Parathyroid adenoma (tissue), 2 donors: ENCODE data around the gene ITGB3.

Experiments used
- H2AFZ ChIP-seq: fragments of 300-600 bp; sonication (generic); one replicate; pipeline ENCODE4 v1.7.0; 2017; ENCODE audit warnings: antibody characterized with exemption, mild to moderate bottlenecking
- H3K27ac ChIP-seq: fragments of 300-600 bp; sonication (generic); one replicate; pipeline ENCODE4 v1.7.0; 2017
- H3K27me3 ChIP-seq: fragments of 300-600 bp; sonication (generic); one replicate; pipeline ENCODE4 v1.7.0; 2017; ENCODE audit warnings: low read length; ENCODE audit not compliant: control insufficient read depth, insufficient read depth
- H3K36me3 ChIP-seq: fragments of 300-600 bp; sonication (generic); one replicate; pipeline ENCODE4 v1.7.0; 2017; ENCODE audit warnings: low read length; ENCODE audit not compliant: control insufficient read depth, insufficient read depth
- H3K4me1 ChIP-seq: fragments of 300-600 bp; sonication (generic); one replicate; pipeline ENCODE4 v1.7.0; 2017; ENCODE audit warnings: control low read depth
- H3K4me2 ChIP-seq: fragments of 300-600 bp; sonication (generic); one replicate; pipeline ENCODE4 v1.7.0; 2017; ENCODE audit warnings: low read length
- H3K4me3 ChIP-seq: fragments of 300-600 bp; sonication (generic); one replicate; pipeline ENCODE4 v1.7.0; 2017; ENCODE audit warnings: low read depth, low read length
- H3K79me2 ChIP-seq: fragments of 300-600 bp; sonication (generic); one replicate; pipeline ENCODE4 v1.7.0; 2017; ENCODE audit warnings: control low read depth
- H3K9ac ChIP-seq: fragments of 300-600 bp; sonication (generic); one replicate; pipeline ENCODE4 v1.7.0; 2017; ENCODE audit warnings: mild to moderate bottlenecking
- H3K9me3 ChIP-seq: fragments of 300-600 bp; sonication (generic); one replicate; pipeline ENCODE4 v1.7.0; 2017; ENCODE audit warnings: low read length; ENCODE audit not compliant: control insufficient read depth
- CTCF ChIP-seq: fragments of 300-600 bp; sonication (generic); IDR thresholded peaks from one replicate; pipeline ENCODE4 v1.7.0; 2017; ENCODE audit warnings: antibody characterized with exemption, mild to moderate bottlenecking
- donor health status: primary hyperparathyroidism.

Gene ITGB3

GRCh38 chr17:47257651-47258339, 4.2 kb downstream of the ITGB3 start:
- H3K4me1 ChIP-seq: peaks cover 11% of the 10 kb centered on the region
- H3K79me2 ChIP-seq: peaks cover 3% of the 10 kb centered on the region
- H3K27ac ChIP-seq: peak overlapping the region; percentile 59
- H3K4me3 ChIP-seq: no peak overlapping the region
- no peaks in the 10 kb centered on the region for H3K27me3 ChIP-seq
- no peaks in the 10 kb centered on the region for H3K9me3 ChIP-seq
- H3K36me3 ChIP-seq: no peaks in the 10 kb centered on the region
- no peak for TF ChIP-seq CTCF
- peak overlapping the region; percentile 40 for H3K4me2 ChIP-seq
- peak overlapping the region; percentile 36 for H2AFZ ChIP-seq
- H3K9ac ChIP-seq: no peak overlapping the region

- Histone ChIP-seq H3K4me2 (no peak overlapping the region), H3K4me3 (no peak overlapping the region), H3K4me1 (peaks cover 14% of the 10 kb centered on the region), H3K27me3 (no peaks in the 10 kb centered on the region), H3K27ac (no peak overlapping the region), H3K36me3 (no peaks in the 10 kb centered on the region), H3K79me2 (peaks cover 3% of the 10 kb centered on the region), H3K9me3 (no peaks in the 10 kb centered on the region), H2AFZ (no peak overlapping the region), H3K9ac (no peak overlapping the region)
- TF ChIP-seq CTCF: no peak
These were observed 9.0 kb downstream of the ITGB3 start for GRCh38 chr17:47262586-47262985.

- no peak for TF ChIP-seq CTCF
- Histone ChIP-seq H3K4me2 (no peak overlapping the region), H3K27ac (no peak overlapping the region), H3K4me1 (peaks cover 3% of the 10 kb centered on the region), H3K79me2 (peaks cover 3% of the 10 kb centered on the region), H2AFZ (no peak overlapping the region), H3K9me3 (no peaks in the 10 kb centered on the region), H3K4me3 (no peak overlapping the region), H3K36me3 (no peaks in the 10 kb centered on the region), H3K27me3 (no peaks in the 10 kb centered on the region), H3K9ac (no peak overlapping the region)
These were observed 10.5 kb downstream of the ITGB3 start for GRCh38 chr17:47264166-47264565.

- H2AFZ ChIP-seq: no peak overlapping the region
- no peaks in the 10 kb centered on the region for H3K27me3 ChIP-seq
- no peak for TF ChIP-seq CTCF
- H3K27ac ChIP-seq: no peak overlapping the region
- peaks cover 3% of the 10 kb centered on the region for H3K79me2 ChIP-seq
- H3K9ac ChIP-seq: no peak overlapping the region
- H3K4me1 ChIP-seq: peaks cover 3% of the 10 kb centered on the region
- no peak overlapping the region for H3K4me3 ChIP-seq
- H3K9me3 ChIP-seq: no peaks in the 10 kb centered on the region
- H3K36me3 ChIP-seq: no peaks in the 10 kb centered on the region
- no peak overlapping the region for H3K4me2 ChIP-seq
These were observed 12.4 kb downstream of the ITGB3 start for GRCh38 chr17:47265983-47266541.

- Histone ChIP-seq H3K4me1 (peaks cover 3% of the 10 kb centered on the region), H3K79me2 (peaks cover 3% of the 10 kb centered on the region), H3K27ac (no peak overlapping the region), H3K27me3 (no peaks in the 10 kb centered on the region), H3K9me3 (no peaks in the 10 kb centered on the region), H3K9ac (no peak overlapping the region), H2AFZ (no peak overlapping the region), H3K4me2 (no peak overlapping the region), H3K36me3 (no peaks in the 10 kb centered on the region), H3K4me3 (no peak overlapping the region)
- TF ChIP-seq CTCF: no peak
These were observed 13.2 kb downstream of the ITGB3 start for GRCh38 chr17:47266782-47267181.
